Keratinocyte (primary cell): ENCODE data around the gene RELA. TPM values are rescaled to one million over a fixed set of nuclear protein-coding genes. Genes with fewer than 3 reads are reported as not detected.

ENCODE experiments used
- DNase-seq: peaks from one replicate; pipeline ENCODE4 v3.0.0-alpha.2; 2011; ENCODE audit warnings: low read depth, missing footprints, low spot score
- FAIRE-seq: peaks from 2 replicates; lab custom pipeline; 2011; peaks lifted over from hg19 to GRCh38; lab: Jason Lieb, UNC
- H2AFZ ChIP-seq: 2 replicates; pipeline ENCODE4 v1.6.0; 2012; ENCODE audit warnings: low read length, control low read depth, inconsistent platforms; ENCODE audit not compliant: control insufficient read depth
- H3K27ac ChIP-seq: 2 replicates; pipeline ENCODE4 v1.5.1; 2011; ENCODE audit warnings: low read length; ENCODE audit not compliant: control insufficient read depth, insufficient read depth
- H3K27me3 ChIP-seq: 3 replicates; pipeline ENCODE4 v1.6.0; 2011; ENCODE audit warnings: low read length; ENCODE audit not compliant: control insufficient read depth, insufficient read depth; ENCODE audit errors: extremely low read depth
- H3K36me3 ChIP-seq, 2 experiments: 2 replicates in 1 of 2; 3 replicates in 1 of 2; pipeline ENCODE4 v1.5.1; 2011; ENCODE audit warnings: low read length in 2 of 2, mild to moderate bottlenecking in 1 of 2; ENCODE audit not compliant: control insufficient read depth in 2 of 2, insufficient read depth in 2 of 2; ENCODE audit errors: extremely low read depth in 1 of 2
- H3K4me1 ChIP-seq: 3 replicates; pipeline ENCODE4 v1.5.1; 2011; ENCODE audit warnings: low read length; ENCODE audit not compliant: control insufficient read depth, insufficient read depth; ENCODE audit errors: extremely low read depth
- H3K4me2 ChIP-seq: 3 replicates; pipeline ENCODE4 v1.6.0; 2011; ENCODE audit warnings: low read depth, low read length; ENCODE audit not compliant: control insufficient read depth, insufficient read depth; ENCODE audit errors: extremely low read depth
- H3K4me3 ChIP-seq, 3 experiments: fragments of 200-600 bp in 1 of 3; sonication (generic) in 1 of 3; 2 replicates in 2 of 3; 3 replicates in 1 of 3; pipeline ENCODE4 v1.5.1; 2011 to 2016; ENCODE audit warnings: low read length in 3 of 3, mild to moderate bottlenecking in 3 of 3, control low read depth in 2 of 3, inconsistent platforms in 1 of 3, low read depth in 1 of 3, mixed read lengths in 1 of 3, mixed run types in 1 of 3, moderate library complexity in 1 of 3; ENCODE audit not compliant: control insufficient read depth in 2 of 3, insufficient read depth in 2 of 3; ENCODE audit errors: extremely low read depth in 1 of 3
- H3K79me2 ChIP-seq: 2 replicates; pipeline ENCODE4 v1.6.0; 2012; ENCODE audit warnings: low read length; ENCODE audit not compliant: control insufficient read depth, insufficient read depth
- H3K9ac ChIP-seq: 3 replicates; pipeline ENCODE4 v1.6.0; 2011; ENCODE audit warnings: low read length; ENCODE audit not compliant: control insufficient read depth, insufficient read depth; ENCODE audit errors: extremely low read depth
- H3K9me1 ChIP-seq: 3 replicates; pipeline ENCODE4 v1.6.0; 2011; ENCODE audit warnings: low read length; ENCODE audit not compliant: control insufficient read depth, insufficient read depth; ENCODE audit errors: extremely low read depth
- H3K9me3 ChIP-seq: 2 replicates; pipeline ENCODE4 v1.5.1; 2012; ENCODE audit warnings: low read depth, low read length; ENCODE audit not compliant: control insufficient read depth
- H4K20me1 ChIP-seq: 3 replicates; pipeline ENCODE4 v1.6.0; 2011; ENCODE audit warnings: low read length; ENCODE audit not compliant: control insufficient read depth, insufficient read depth; ENCODE audit errors: extremely low read depth
- EZH2 ChIP-seq: IDR thresholded peaks from one replicate; pipeline ENCODE4 v1.6.1; 2012; ENCODE audit warnings: inconsistent platforms, mild to moderate bottlenecking, low read length, moderate library complexity
- dilution Hi-C: fragments of 300-500 bp; cut with MboI; formaldehyde crosslinking; loops from one replicate; pipeline ENCODE4 v1.7.0; 2020; ENCODE audit warnings: low sequenced_read_pairs; ENCODE audit not compliant: extremely low pct_ligation_motif_present
- polyA plus RNA-seq, 5 experiments: library from polyadenylated mRNA; depleted of rRNA in 3 of 5; stranded (reverse) in 3 of 5; stranded (forward) in 1 of 5; unstranded in 1 of 5; fragments of >200 nt; gene quantifications; 1 replicate in 1 of 5; 2 replicates in 3 of 5; 3 replicates in 1 of 5; pipeline versions ENCODE4 v1.2.1 to v1.2.3, GENCODE V29; 2011 to 2012; ENCODE audit warnings: missing spikeins in 2 of 5, low read depth in 1 of 5, low replicate concordance in 1 of 5
- TF ChIP-seq, protein P1 (sequence below), 3 experiments: IDR thresholded peaks in 1 of 3; conservative IDR thresholded peaks in 1 of 3; optimal IDR thresholded peaks in 1 of 3; 2 replicates in 2 of 3; 3 replicates in 1 of 3; pipeline versions ENCODE3 to v1.5.1; 2011; ENCODE audit warnings: low read length in 3 of 3, mild to moderate bottlenecking in 3 of 3, moderate library complexity in 2 of 3, control low read depth in 1 of 3, inconsistent platforms in 1 of 3; ENCODE audit not compliant: insufficient read depth in 2 of 3; ENCODE audit errors: extremely low read depth in 1 of 3

RELA gene
- polyA plus RNA-seq, 1 donor (not counting 4 experiments of a cell fraction or from before 2014, with no cell fraction given), result 20.4 TPM

DNA sequence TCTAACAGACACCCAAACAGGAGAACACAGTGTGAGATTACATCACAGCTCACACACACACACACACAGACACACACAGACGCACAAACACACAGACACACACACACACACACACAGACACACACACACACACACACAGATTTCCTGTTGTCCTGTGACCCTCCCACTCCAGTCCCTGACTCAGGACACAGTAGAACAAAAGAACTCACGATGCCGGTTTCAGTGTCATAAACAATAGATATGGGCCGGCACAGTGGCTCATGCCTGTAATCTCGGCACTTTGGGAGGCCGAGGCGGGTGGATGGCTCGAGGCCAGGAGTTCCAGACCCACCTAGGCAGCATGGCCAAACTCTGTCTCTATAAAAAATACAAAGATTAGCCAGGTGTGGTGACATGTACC lies 35.5 kb upstream of the RELA start:
- no peak overlapping the region for H2AFZ ChIP-seq
- FAIRE-seq, result no peak
- no peak overlapping the region for H3K4me2 ChIP-seq
- H3K9me3 ChIP-seq, result no peaks in the 10 kb centered on the region
- no peak overlapping the region for H3K4me3 ChIP-seq
- dilution Hi-C loops, result no loop called here
- no peaks in the 10 kb centered on the region for H3K79me2 ChIP-seq
- TF ChIP-seq, protein P1, sequence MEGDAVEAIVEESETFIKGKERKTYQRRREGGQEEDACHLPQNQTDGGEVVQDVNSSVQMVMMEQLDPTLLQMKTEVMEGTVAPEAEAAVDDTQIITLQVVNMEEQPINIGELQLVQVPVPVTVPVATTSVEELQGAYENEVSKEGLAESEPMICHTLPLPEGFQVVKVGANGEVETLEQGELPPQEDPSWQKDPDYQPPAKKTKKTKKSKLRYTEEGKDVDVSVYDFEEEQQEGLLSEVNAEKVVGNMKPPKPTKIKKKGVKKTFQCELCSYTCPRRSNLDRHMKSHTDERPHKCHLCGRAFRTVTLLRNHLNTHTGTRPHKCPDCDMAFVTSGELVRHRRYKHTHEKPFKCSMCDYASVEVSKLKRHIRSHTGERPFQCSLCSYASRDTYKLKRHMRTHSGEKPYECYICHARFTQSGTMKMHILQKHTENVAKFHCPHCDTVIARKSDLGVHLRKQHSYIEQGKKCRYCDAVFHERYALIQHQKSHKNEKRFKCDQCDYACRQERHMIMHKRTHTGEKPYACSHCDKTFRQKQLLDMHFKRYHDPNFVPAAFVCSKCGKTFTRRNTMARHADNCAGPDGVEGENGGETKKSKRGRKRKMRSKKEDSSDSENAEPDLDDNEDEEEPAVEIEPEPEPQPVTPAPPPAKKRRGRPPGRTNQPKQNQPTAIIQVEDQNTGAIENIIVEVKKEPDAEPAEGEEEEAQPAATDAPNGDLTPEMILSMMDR (optimal IDR thresholded peaks at IDR 0.05 in 1 of 3, IDR thresholded peaks at IDR 0.05 in 1 of 3, conservative IDR thresholded peaks at IDR 0.05 in 1 of 3; ENCODE audit: extremely low read depth in 1 of 3, insufficient read depth in 2 of 3, low read length in 3 of 3), result no peak
- TF ChIP-seq EZH2, result no peak
- H3K4me1 ChIP-seq, result no peaks in the 10 kb centered on the region
- no peak overlapping the region for H3K27ac ChIP-seq
- no peaks in the 10 kb centered on the region for H4K20me1 ChIP-seq
- H3K9me1 ChIP-seq, result no peaks in the 10 kb centered on the region
- DNase-seq, result no peak
- no peak overlapping the region for H3K9ac ChIP-seq
- no peaks in the 10 kb centered on the region for H3K27me3 ChIP-seq
- H3K36me3 ChIP-seq, result no peaks in the 10 kb centered on the region

DNA sequence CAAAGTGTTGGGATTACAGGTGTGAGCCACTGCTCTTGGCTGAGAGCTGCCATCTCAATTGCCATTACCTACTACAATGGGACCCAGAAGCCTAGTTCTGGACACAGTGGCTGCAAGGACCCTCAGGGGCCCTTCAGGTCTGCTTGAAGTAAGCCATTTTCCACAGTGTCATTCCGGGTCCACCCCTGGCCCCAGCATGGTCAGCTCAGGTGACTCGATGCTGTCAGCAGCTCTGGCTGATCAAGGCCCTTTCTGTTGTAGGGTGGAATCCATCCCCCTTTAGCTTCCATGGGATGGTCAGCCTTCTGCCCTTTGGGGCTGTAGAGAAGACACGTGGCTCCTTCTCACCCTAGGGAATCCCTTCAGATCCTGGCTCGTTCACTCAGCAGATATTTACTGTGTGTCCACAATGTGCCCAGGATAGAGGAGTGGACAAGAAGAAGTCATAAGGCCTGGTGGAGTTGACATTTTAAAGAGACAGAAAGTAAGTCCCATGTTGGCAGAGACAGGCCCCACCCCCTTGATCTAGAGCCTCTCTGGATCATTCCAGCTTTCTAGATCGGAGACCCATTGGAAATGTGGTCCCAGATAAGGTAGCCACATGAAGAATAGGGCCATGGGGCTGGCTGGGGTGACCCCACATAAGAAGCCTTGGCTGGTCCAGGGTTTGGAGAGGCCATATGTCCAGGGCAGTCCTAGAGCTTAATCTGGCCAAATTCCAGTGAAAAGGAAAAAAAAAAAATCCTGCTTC lies 34.3 kb upstream of the RELA start:
- Histone ChIP-seq H3K27me3 (no peaks in the 10 kb centered on the region), H3K36me3 (no peaks in the 10 kb centered on the region), H3K9ac (no peak overlapping the region), H2AFZ (no peak overlapping the region), H3K27ac (no peak overlapping the region), H3K79me2 (no peaks in the 10 kb centered on the region), H3K4me2 (no peak overlapping the region), H4K20me1 (no peaks in the 10 kb centered on the region), H3K9me1 (no peaks in the 10 kb centered on the region), H3K4me3 (no peak overlapping the region), H3K4me1 (no peaks in the 10 kb centered on the region), H3K9me3 (no peaks in the 10 kb centered on the region)
- FAIRE-seq (no peak), DNase-seq (no peak)
- TF ChIP-seq EZH2, result no peak
- TF ChIP-seq, protein P1 (optimal IDR thresholded peaks at IDR 0.05 in 1 of 3, IDR thresholded peaks at IDR 0.05 in 1 of 3, conservative IDR thresholded peaks at IDR 0.05 in 1 of 3; ENCODE audit: extremely low read depth in 1 of 3, insufficient read depth in 2 of 3, low read length in 3 of 3), result no peak
- dilution Hi-C loops, result no loop called here
